Cardiac atrium fibroblast (primary cell): ENCODE measurements around the gene LIPI. TPM values are rescaled to one million over a fixed set of nuclear protein-coding genes. Genes with fewer than 3 reads are reported as not detected.

Experiments
- total RNA-seq: library from RNA; depleted of rRNA; stranded (reverse); fragments of >200 nt; gene quantifications from 2 replicates; pipeline ENCODE4 v1.2.3, GENCODE V29; 2015

LIPI gene
- not detected in 2 replicates for total RNA-seq

DNA sequence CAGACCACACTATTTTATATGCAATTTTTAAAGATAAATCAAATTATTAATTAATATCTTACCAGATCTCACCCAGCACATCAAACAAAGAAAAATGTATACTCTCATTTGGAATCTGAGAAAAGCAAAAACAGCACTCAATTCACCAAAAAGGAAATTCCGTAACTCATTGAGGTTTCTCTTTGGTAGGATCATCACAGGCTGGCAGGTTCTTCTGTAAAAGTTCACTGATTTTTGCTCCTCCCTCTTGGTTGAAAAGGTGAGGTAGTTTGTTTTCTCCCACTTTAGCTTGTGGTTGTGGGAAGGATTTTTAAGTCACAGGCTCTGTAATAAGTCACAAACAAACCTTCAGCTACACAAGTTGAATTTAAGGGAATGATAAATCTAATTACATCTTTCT, at the start of gene LIPI:
Gene LIPI (minus strand): TSS at position 218 of the 400 bp plus-strand sequence. CDS start 110 bp downstream, at position 108.

DNA sequence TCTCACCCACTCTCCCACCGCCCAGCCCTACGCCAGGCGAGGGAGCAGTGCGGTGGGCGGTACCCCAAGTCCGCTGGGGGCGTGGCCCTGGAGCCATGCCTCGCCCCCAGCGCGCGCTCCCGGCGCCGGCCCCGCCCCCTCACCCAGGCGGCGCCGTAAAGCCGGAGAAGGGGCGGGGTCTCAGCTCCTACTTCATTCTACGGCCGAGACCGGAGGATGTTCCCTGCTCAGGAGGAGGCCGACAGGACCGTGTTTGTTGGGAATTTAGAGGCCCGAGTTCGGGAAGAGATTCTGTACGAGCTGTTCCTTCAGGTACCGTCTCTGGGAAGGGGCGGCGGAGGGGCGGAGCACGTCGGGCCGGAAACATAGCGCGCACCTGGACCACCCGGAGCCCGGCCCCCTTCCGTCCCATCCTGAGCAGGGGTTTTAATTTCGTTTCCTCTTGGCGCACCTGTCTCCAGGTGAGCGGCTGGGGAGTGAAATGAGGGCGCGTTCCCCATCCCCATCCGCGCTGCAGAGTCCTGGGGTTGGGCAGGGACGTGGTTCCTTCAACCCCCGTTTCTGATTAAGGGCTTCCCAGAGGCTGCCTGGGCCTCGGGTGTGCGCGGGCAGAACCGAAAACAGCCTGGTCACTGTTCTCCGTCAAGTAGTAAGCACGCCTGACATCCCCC, 5.4 kb upstream of the LIPI start, which contains the start of gene RBM11:
Gene RBM11 (plus strand): TSS at position 187 of the 671 bp plus-strand sequence. CDS start 30 bp downstream, at position 217.

Other genes with a start within 250 kb of the LIPI start
- not detected in 2 replicates for gene RBM11, start 5.2 kb upstream of the LIPI start, total RNA-seq
- gene HSPA13, start 172.2 kb upstream of the LIPI start, total RNA-seq, result 38.8 and 39.2 TPM in 2 replicates